A375 (cell line): ENCODE results near the gene DNAJB5. TPM values are rescaled to one million over a fixed set of nuclear protein-coding genes. Genes with fewer than 3 reads are reported as not detected.

Experiments used
- total RNA-seq: library from RNA; depleted of rRNA; stranded (reverse); fragments of >200 nt; shearing (Covaris generic); gene quantifications from 2 replicates; pipeline ENCODE4 v1.2.3, GENCODE V29; 2014; rRNA removed

DNAJB5 gene
- total RNA-seq, result 3.5 and 6.3 TPM in 2 replicates

DNA sequence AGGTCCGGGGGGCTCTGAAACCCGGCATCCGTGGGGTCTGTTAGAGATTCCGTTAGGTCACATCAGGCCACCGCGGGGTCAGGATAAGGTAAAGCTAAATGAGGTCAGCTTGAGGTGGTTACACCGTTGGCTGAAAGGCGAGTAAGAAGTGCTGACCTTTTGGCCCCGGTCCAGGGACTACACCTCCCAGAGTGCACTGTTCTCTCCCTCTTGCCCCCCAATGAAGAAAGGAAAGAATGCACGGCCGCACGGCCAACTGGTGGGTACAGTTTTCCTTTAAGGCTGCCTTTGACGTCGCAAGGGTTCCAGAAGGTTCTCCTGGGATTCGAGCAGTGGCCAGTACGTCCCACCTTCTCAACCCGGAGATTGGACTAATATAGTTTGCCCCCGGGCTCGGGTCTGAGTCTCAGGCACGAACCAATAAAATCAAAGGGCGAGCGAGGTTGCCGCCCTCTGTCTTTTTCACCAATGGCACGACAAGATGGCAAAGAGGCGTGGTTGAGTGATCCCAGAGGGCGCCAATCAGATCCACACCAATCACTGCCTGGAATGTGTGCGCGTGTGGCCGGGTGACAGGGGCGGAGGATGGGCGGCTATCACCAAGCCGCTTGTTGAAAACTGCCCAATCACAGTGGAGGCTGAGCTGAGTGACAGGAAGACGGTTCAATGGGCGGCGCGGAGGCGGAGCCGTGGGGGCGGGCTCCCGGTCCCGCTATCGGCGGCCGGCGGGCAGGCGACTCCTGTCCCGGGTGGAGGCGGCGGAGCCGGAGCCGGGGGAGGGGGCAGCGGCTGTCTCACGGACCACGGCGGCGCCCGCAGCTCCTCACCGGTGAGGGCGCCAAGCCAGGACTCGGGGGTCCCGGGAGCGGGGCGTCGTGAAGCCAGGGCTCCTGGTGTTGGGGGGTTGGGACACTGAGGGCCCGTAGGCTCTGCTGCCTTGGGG is at the start of gene DNAJB5:
Gene DNAJB5, plus strand, starts transcription at position 743 of the 943 bp plus-strand sequence. CDS start 886 bp downstream, outside the sequence.

DNA sequence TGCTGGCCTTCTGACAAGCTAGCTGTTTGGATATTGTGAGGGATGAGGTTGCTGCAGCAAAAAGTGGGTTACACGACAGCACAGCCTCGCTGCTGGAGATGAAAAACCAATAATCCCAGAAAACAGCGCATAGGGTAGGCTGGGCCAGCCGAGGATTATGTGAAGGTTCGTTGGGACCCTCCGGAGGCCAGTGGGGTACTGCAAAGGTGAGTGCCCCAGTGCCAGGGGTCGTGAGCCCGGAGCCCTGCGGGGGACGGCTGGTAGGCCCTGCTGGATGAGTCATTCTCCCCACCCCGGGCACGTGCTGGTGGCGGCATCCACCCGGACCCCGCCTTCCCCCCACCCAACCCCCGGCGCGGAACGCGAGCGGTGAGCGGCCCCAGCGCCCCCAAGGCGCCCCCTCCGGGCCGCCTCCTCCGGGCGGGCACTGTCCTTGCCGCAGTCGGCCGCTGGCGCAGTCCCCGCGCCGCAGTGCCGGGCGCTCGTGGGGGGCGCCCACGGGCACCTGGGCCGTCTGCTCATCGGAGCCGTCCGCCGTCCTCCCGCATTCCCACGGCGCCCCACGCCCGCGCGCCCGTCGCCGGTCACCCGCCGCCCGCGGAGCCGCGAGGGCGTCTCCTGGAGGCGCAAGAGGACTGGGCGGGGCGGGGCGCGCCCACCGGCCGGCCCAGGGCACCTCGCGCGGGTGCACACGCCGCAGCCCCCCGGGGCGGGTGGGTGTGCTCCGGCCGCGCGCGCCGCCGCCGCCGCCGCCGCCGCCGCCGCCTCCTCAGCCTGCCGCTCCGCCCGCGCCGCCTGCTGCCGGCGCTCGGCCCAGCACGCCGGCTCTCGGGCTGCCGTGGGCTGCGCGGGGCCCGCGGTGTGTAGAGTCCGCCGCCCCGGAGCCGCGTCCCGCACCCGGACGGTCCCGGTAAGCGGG is 31.8 kb upstream of the DNAJB5 start, which contains the start of gene PHF24:
Gene PHF24, plus strand, starts transcription at position 794 of the 919 bp plus-strand sequence. CDS start 13,014 bp downstream, outside the sequence.

Other genes starting within 250 kb of the DNAJB5 start
- not detected in 2 replicates for gene PHF24, start 31.5 kb upstream of the DNAJB5 start, total RNA-seq
- 230 and 251 TPM in 2 replicates for gene VCP, start 82.9 kb downstream of the DNAJB5 start, total RNA-seq
- gene FANCG, start 90.2 kb downstream of the DNAJB5 start, total RNA-seq, result 47.9 and 62.3 TPM in 2 replicates
- gene PIGO, start 106.8 kb downstream of the DNAJB5 start, total RNA-seq, result 40.4 and 45.0 TPM in 2 replicates
- 310 and 334 TPM in 2 replicates for gene STOML2, start 113.4 kb downstream of the DNAJB5 start, total RNA-seq
- gene ATOSB, start 126.1 kb downstream of the DNAJB5 start, total RNA-seq, result 20.9 and 22.9 TPM in 2 replicates
- gene UNC13B, start 172.3 kb downstream of the DNAJB5 start, total RNA-seq, result 9.1 and 10.4 TPM in 2 replicates